EH (cell line): ENCODE measurements around the gene UBL4B.

Source experiments
- DNase-seq: peaks from one replicate; pipeline ENCODE4 v3.0.0-alpha.2; 2015; ENCODE audit warnings: low read depth

The UBL4B gene

GRCh38 chr1:110114784-110115183 is 2.5 kb downstream of the UBL4B start:
- no peak for DNase-seq

GRCh38 chr1:110118636-110119396 is 6.6 kb downstream of the UBL4B start:
- peak; percentile 50 for DNase-seq

GRCh38 chr1:110119843-110120242 is 7.6 kb downstream of the UBL4B start:
- no peak for DNase-seq

GRCh38 chr1:110120960-110121561 is 8.8 kb downstream of the UBL4B start:
- DNase-seq, result no peak

- DNase-seq, result peak; percentile 84
These were observed 11.0 kb downstream of the UBL4B start for GRCh38 chr1:110123224-110123623.

- DNase-seq, result no peak
These were observed 13.6 kb downstream of the UBL4B start for GRCh38 chr1:110125810-110126209.

- DNase-seq, result no peak
These were observed 17.9 kb downstream of the UBL4B start for GRCh38 chr1:110130113-110130591.

- no peak for DNase-seq
These were observed 18.7 kb downstream of the UBL4B start for GRCh38 chr1:110130989-110131388.

- DNase-seq, result no peak
These were observed 20.4 kb downstream of the UBL4B start for GRCh38 chr1:110132682-110133081.

- peak; percentile 31 for DNase-seq
These were observed 21.2 kb downstream of the UBL4B start for GRCh38 chr1:110133436-110133835.

- no peak for DNase-seq
These were observed 21.9 kb downstream of the UBL4B start for GRCh38 chr1:110134050-110134595.

- no peak for DNase-seq
These were observed 23.0 kb downstream of the UBL4B start for GRCh38 chr1:110135246-110135645.

- no peak for DNase-seq
These were observed 23.4 kb downstream of the UBL4B start for GRCh38 chr1:110135666-110136065.

GRCh38 chr1:110136911-110137310 is 24.7 kb downstream of the UBL4B start:
- no peak for DNase-seq

- DNase-seq, result no peak
These were observed 26.7 kb downstream of the UBL4B start for GRCh38 chr1:110138956-110139355.

- DNase-seq, result no peak
These were observed 32.1 kb downstream of the UBL4B start for GRCh38 chr1:110144366-110144765.

- DNase-seq, result no peak
These were observed 36.7 kb downstream of the UBL4B start for GRCh38 chr1:110148961-110149360.

GRCh38 chr1:110150330-110151174 is 38.3 kb downstream of the UBL4B start, which contains the start of gene SLC6A17:
SLC6A17 (plus strand) TSS chr1:110150494; CDS start chr1:110166930, 16,436 bp downstream.
- DNase-seq, result peak; percentile 69

- DNase-seq, result no peak
These were observed 39.0 kb downstream of the UBL4B start for GRCh38 chr1:110151175-110151669.

- DNase-seq, result peak; percentile 70
These were observed 40.0 kb downstream of the UBL4B start for GRCh38 chr1:110152133-110152785.

- DNase-seq, result no peak
These were observed 41.2 kb downstream of the UBL4B start for GRCh38 chr1:110153407-110153950.
